Glutamatergic neuron (in vitro differentiated cells): Measurements from ENCODE around the gene RPTOR. TPM values are rescaled to one million over a fixed set of nuclear protein-coding genes. Genes with fewer than 3 reads are reported as not detected.

Experiments
- DNase-seq: peaks from one replicate; pipeline ENCODE4 v3.0.0; 2022
- H3K27ac Mint-ChIP-seq: one replicate; pipeline ENCODE4 v1.8.0; 2020; ENCODE audit warnings: mild to moderate bottlenecking, mixed read lengths, inconsistent platforms; ENCODE audit not compliant: unreplicated experiment
- H3K27me3 Mint-ChIP-seq: one replicate; pipeline ENCODE4 v1.8.0; 2020; ENCODE audit warnings: mild to moderate bottlenecking, moderate library complexity, mixed read lengths, inconsistent platforms; ENCODE audit not compliant: unreplicated experiment
- H3K36me3 Mint-ChIP-seq: one replicate; pipeline ENCODE4 v1.8.0; 2020; ENCODE audit warnings: mild to moderate bottlenecking, mixed read lengths, inconsistent platforms; ENCODE audit not compliant: unreplicated experiment
- H3K4me1 Mint-ChIP-seq: one replicate; pipeline ENCODE4 v1.8.0; 2020; ENCODE audit warnings: mild to moderate bottlenecking, low read depth, mixed read lengths, inconsistent platforms; ENCODE audit not compliant: unreplicated experiment
- H3K4me3 Mint-ChIP-seq: one replicate; pipeline ENCODE4 v1.8.0; 2020; ENCODE audit warnings: mild to moderate bottlenecking, mixed read lengths, inconsistent platforms; ENCODE audit not compliant: unreplicated experiment
- H3K9me3 Mint-ChIP-seq: one replicate; pipeline ENCODE4 v1.8.0; 2020; ENCODE audit warnings: mild to moderate bottlenecking, moderate library complexity, mixed read lengths, inconsistent platforms; ENCODE audit not compliant: unreplicated experiment
- CTCF ChIP-seq: fragments of 200-600 bp; sonication (generic); IDR thresholded peaks from one replicate; pipeline ENCODE4 v1.5.0; 2021; ENCODE audit not compliant: partially characterized antibody, unreplicated experiment
- total RNA-seq: library from RNA; stranded (reverse); fragmentation: NEBNext Ultra II Directional; extraction: Animal tissue kit (Norgen Biotek cat#: 25700); gene quantifications from one replicate; pipeline ENCODE4 v1.2.1, GENCODE V29; 2021; ENCODE audit not compliant: unreplicated experiment

Gene RPTOR
- total RNA-seq, 1 donor from 2014 or later = 39.8 TPM

- H3K9me3 Mint-ChIP-seq = peaks cover 14% of the 10 kb centered on the region
- H3K4me1 Mint-ChIP-seq = no peaks in the 10 kb centered on the region
- peaks cover 14% of the 10 kb centered on the region for H3K27me3 Mint-ChIP-seq
- TF ChIP-seq CTCF = no peak
- H3K36me3 Mint-ChIP-seq = peaks cover 19% of the 10 kb centered on the region
- no peak for DNase-seq
- no peak overlapping the region for H3K4me3 Mint-ChIP-seq
- no peak overlapping the region for H3K27ac Mint-ChIP-seq
Measured at GRCh38 chr17:80745183-80745582, 200.5 kb downstream of the RPTOR start.

- H3K4me1 Mint-ChIP-seq = peaks cover 5% of the 10 kb centered on the region
- H3K27ac Mint-ChIP-seq = no peak overlapping the region
- no peak for DNase-seq
Measured at GRCh38 chr17:80746262-80746935, 201.8 kb downstream of the RPTOR start.

GRCh38 chr17:80747469-80747868, 202.8 kb downstream of the RPTOR start:
- H3K9me3 Mint-ChIP-seq = peaks cover 6% of the 10 kb centered on the region

More at GRCh38 chr17:80746262-80746935, 201.8 kb downstream of the RPTOR start:
- Mint-ChIP-seq H3K4me3 (no peak overlapping the region), H3K36me3 (peaks cover 7% of the 10 kb centered on the region), H3K9me3 (peaks cover 9% of the 10 kb centered on the region), H3K27me3 (peaks cover 10% of the 10 kb centered on the region)
- TF ChIP-seq CTCF = no peak

GRCh38 chr17:80749611-80750010, 205.0 kb downstream of the RPTOR start:
- Mint-ChIP-seq H3K4me3 (no peak overlapping the region), H3K36me3 (no peaks in the 10 kb centered on the region), H3K9me3 (peaks cover 7% of the 10 kb centered on the region), H3K4me1 (peaks cover 34% of the 10 kb centered on the region), H3K27ac (no peak overlapping the region), H3K27me3 (peaks cover 6% of the 10 kb centered on the region)
- DNase-seq = no peak
- no peak for TF ChIP-seq CTCF

More at GRCh38 chr17:80747469-80747868, 202.8 kb downstream of the RPTOR start:
- Mint-ChIP-seq H3K27me3 (peaks cover 6% of the 10 kb centered on the region), H3K36me3 (no peaks in the 10 kb centered on the region), H3K4me1 (peaks cover 16% of the 10 kb centered on the region), H3K4me3 (no peak overlapping the region), H3K27ac (no peak overlapping the region)
- TF ChIP-seq CTCF = no peak
- DNase-seq = no peak

GRCh38 chr17:80750263-80750662, 205.6 kb downstream of the RPTOR start:
- Mint-ChIP-seq H3K4me3 (no peak overlapping the region), H3K27ac (no peak overlapping the region), H3K9me3 (peaks cover 9% of the 10 kb centered on the region), H3K36me3 (no peaks in the 10 kb centered on the region), H3K4me1 (peaks cover 36% of the 10 kb centered on the region), H3K27me3 (peaks cover 8% of the 10 kb centered on the region)
- TF ChIP-seq CTCF = no peak
- DNase-seq = no peak
